Measurements from ENCODE around the gene ALPI. TPM values are rescaled to one million over a fixed set of nuclear protein-coding genes. Genes with fewer than 3 reads are reported as not detected.

The ALPI gene
- total and polyA plus RNA-seq, 10 of the 15 experiments (the other 5 are each of a cell fraction or from before 2014, with no cell fraction given), result not detected

- H3K27ac ChIP-seq (ENCODE audit: control insufficient read depth, insufficient read depth), result no peak overlapping the region
- no peaks in the 10 kb centered on the region for H3K79me2 ChIP-seq (ENCODE audit: control insufficient read depth, insufficient read depth, low read length)
- BruUV-seq (replicated peaks), result no TSS peak
- H3K27me3 ChIP-seq (replicated peaks in 1 of 2; ENCODE audit: control insufficient read depth in 2 of 2, insufficient read depth in 2 of 2, low read length in 1 of 2), result peaks cover 0 to 13% of the 10 kb centered on the region in 2 experiments; a peak in 3 of 4 replicates
- DNase-seq (ENCODE audit: low read depth, low spot score) (no peak), FAIRE-seq (no peak), ATAC-seq (no peak)
- intact Hi-C loops (cut with micrococcal nuclease; ENCODE audit: unreplicated experiment) (no loop called here), in situ Hi-C loops (cut with MboI) (no loop called here)
- POLR2A ChIA-PET, result no interaction called here
- WGBS (ENCODE audit: insufficient coverage, insufficient replicate concordance, low lambda C conversion rate, missing lambda C conversion rate), result 27% methylated on average over 12 of the region's 12 CpGs
- H3K9ac ChIP-seq (ENCODE audit: control insufficient read depth, insufficient read depth, low read length), result no peak overlapping the region
- no peak for TF ChIP-seq SUPT20H (IDR thresholded peaks at IDR 0.05; ENCODE audit: borderline replicate concordance, control insufficient read depth, low read depth, low read length)
- TF ChIP-seq ZNF207 (IDR thresholded peaks at IDR 0.05; ENCODE audit: borderline replicate concordance), result no peak
- TF ChIP-seq BCL3 (IDR thresholded peaks at IDR 0.05; ENCODE audit: borderline replicate concordance, insufficient read depth, low read depth, low read length, poor library complexity, severe bottlenecking), result no peak
- TF ChIP-seq USF1 (IDR thresholded peaks at IDR 0.05; ENCODE audit: borderline replicate concordance, extremely low read length, insufficient read depth, low read depth, low read length), result no peak
- TF ChIP-seq HDGF (IDR thresholded peaks at IDR 0.05), result no peak
- TF ChIP-seq MLLT1 (IDR thresholded peaks at IDR 0.05), result no peak
- no peak for TF ChIP-seq MEF2B (IDR thresholded peaks at IDR 0.05; ENCODE audit: partially characterized antibody, poor library complexity, severe bottlenecking)
- TF ChIP-seq IKZF1 (conservative IDR thresholded peaks at IDR 0.05), result no peak
- no peak for TF ChIP-seq CHD4 (IDR thresholded peaks at IDR 0.05)
- no peak for TF ChIP-seq HSF1 (IDR thresholded peaks at IDR 0.05; ENCODE audit: low read depth, low read length)
- no peaks in the 10 kb centered on the region for H3K4me1 ChIP-seq (ENCODE audit: control insufficient read depth, insufficient read depth, low read length)
- RAD21 ChIA-PET (ENCODE audit: unreplicated experiment), result no interaction called here
- CTCF ChIA-PET, result no interaction called here
- H2AFZ ChIP-seq (ENCODE audit: control insufficient read depth, low read depth, low read length), result no peak overlapping the region
- H3K9me3 ChIP-seq (replicated peaks; ENCODE audit: control insufficient read depth, insufficient read depth, low read length), result no peaks in the 10 kb centered on the region
- no peak overlapping the region for H3K4me2 ChIP-seq (ENCODE audit: control insufficient read depth, insufficient read depth)
- H3K4me3 ChIP-seq, result no peak overlapping the region
- H4K20me1 ChIP-seq (ENCODE audit: control insufficient read depth, insufficient read depth), result no peaks in the 10 kb centered on the region
- SMC1A ChIA-PET (ENCODE audit: uncharacterized antibody, unreplicated experiment), result no interaction called here
- no peaks in the 10 kb centered on the region for H3K36me3 ChIP-seq (ENCODE audit: control insufficient read depth in 2 of 2, insufficient read depth in 2 of 2, low read length in 1 of 2)
Measured at GRCh38 chr2:232484628-232485347, 28.8 kb downstream of the ALPI start.
